ENCODE results near the gene APBA1. TPM values are rescaled to one million over a fixed set of nuclear protein-coding genes. Genes with fewer than 3 reads are reported as not detected.

Gene APBA1
- polyA plus RNA-seq, 1 of the 3 experiments (the other 2 are of a cell fraction): 3.1 TPM

DNA sequence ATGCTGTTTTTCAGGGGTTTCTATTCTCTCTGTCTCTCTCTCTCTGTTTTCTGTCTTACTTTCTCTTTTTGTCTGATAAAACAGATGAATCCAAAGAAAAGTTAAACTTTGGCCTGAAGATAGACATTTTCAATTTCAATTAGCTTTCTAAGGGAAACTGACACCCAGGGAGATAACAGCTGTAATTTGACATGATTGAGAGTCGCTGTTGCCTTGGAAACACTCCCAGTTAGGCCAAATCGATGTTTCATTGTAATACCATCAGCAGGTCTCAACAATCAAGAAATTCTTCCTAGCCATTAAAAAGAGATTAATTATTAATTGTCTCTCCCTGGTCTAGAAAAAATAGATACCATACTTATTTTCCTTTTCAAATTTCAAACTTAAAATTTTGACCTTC, 294.2 kb downstream of the APBA1 start (continued):
- TF ChIP-seq, protein P1, sequence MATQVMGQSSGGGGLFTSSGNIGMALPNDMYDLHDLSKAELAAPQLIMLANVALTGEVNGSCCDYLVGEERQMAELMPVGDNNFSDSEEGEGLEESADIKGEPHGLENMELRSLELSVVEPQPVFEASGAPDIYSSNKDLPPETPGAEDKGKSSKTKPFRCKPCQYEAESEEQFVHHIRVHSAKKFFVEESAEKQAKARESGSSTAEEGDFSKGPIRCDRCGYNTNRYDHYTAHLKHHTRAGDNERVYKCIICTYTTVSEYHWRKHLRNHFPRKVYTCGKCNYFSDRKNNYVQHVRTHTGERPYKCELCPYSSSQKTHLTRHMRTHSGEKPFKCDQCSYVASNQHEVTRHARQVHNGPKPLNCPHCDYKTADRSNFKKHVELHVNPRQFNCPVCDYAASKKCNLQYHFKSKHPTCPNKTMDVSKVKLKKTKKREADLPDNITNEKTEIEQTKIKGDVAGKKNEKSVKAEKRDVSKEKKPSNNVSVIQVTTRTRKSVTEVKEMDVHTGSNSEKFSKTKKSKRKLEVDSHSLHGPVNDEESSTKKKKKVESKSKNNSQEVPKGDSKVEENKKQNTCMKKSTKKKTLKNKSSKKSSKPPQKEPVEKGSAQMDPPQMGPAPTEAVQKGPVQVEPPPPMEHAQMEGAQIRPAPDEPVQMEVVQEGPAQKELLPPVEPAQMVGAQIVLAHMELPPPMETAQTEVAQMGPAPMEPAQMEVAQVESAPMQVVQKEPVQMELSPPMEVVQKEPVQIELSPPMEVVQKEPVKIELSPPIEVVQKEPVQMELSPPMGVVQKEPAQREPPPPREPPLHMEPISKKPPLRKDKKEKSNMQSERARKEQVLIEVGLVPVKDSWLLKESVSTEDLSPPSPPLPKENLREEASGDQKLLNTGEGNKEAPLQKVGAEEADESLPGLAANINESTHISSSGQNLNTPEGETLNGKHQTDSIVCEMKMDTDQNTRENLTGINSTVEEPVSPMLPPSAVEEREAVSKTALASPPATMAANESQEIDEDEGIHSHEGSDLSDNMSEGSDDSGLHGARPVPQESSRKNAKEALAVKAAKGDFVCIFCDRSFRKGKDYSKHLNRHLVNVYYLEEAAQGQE (IDR thresholded peaks at IDR 0.05; ENCODE audit: low read depth, low read length): no peak
- TF ChIP-seq MXI1 (IDR thresholded peaks at IDR 0.05; ENCODE audit: low read depth, low read length) (no peak), TCF12 (IDR thresholded peaks at IDR 0.05) (no peak), RAD21 (IDR thresholded peaks at IDR 0.05; ENCODE audit: low read length) (no peak), RFX5 (IDR thresholded peaks at IDR 0.05; ENCODE audit: low read length) (no peak)

Other genes starting within 250 kb of the APBA1 start
- gene PTAR1, start 87.6 kb upstream of the APBA1 start, polyA plus RNA-seq (2012; rRNA removed): 4.7 and 7.8 TPM in 2 replicates
- gene CFAP95, start 148.4 kb upstream of the APBA1 start, polyA plus RNA-seq (2012; rRNA removed): not detected in 2 replicates